NK-92 (cell line): ENCODE results near the gene WDR4.
"Not testable (repeated sequence)": the region's sequence is repeated elsewhere in the genome, so short reads cannot be mapped to it uniquely, and the experiment has no call there.

Source experiments
- DNase-seq: peaks from one replicate; lab custom pipeline; 2025; ENCODE audit not compliant: unreplicated experiment; lab: John Stamatoyannopoulos, UW

WDR4 gene

GRCh38 chr21:42820616-42821465 lies 58.5 kb downstream of the WDR4 start:
- no peak for DNase-seq

GRCh38 chr21:42819861-42820615 lies 59.3 kb downstream of the WDR4 start:
- no peak for DNase-seq

GRCh38 chr21:42818328-42818749 lies 61.0 kb downstream of the WDR4 start:
- no peak for DNase-seq

- DNase-seq: no peak
Observed at GRCh38 chr21:42815217-42815616, 64.1 kb downstream of the WDR4 start.

GRCh38 chr21:42812528-42813241 lies 66.7 kb downstream of the WDR4 start:
- not testable (repeated sequence) for DNase-seq

GRCh38 chr21:42811960-42812359 lies 67.4 kb downstream of the WDR4 start:
- DNase-seq: no peak

- DNase-seq: no peak
Observed at GRCh38 chr21:42809577-42810475, 69.5 kb downstream of the WDR4 start.

GRCh38 chr21:42809171-42809570 lies 70.2 kb downstream of the WDR4 start:
- DNase-seq: no peak

- no peak for DNase-seq
Observed at GRCh38 chr21:42807938-42808613, 71.3 kb downstream of the WDR4 start.

GRCh38 chr21:42807293-42807895 lies 71.9 kb downstream of the WDR4 start:
- DNase-seq: not testable (repeated sequence)

GRCh38 chr21:42806509-42807140 lies 72.7 kb downstream of the WDR4 start:
- no peak for DNase-seq

GRCh38 chr21:42801616-42802015 lies 77.7 kb downstream of the WDR4 start:
- DNase-seq: not testable (repeated sequence)

- no peak for DNase-seq
Observed at GRCh38 chr21:42799948-42800347, 79.4 kb downstream of the WDR4 start.

GRCh38 chr21:42799516-42799915 lies 79.8 kb downstream of the WDR4 start:
- no peak for DNase-seq
